PFSK-1 (cell line): ENCODE data around the gene ATN1.

ENCODE experiments used
- FOXP2 ChIP-seq: optimal IDR thresholded peaks from 2 replicates; pipeline ENCODE3; 2011; ENCODE audit warnings: borderline replicate concordance, control low read depth, inconsistent platforms; ENCODE audit not compliant: insufficient read depth; ENCODE audit errors: extremely low read length, extremely low read depth
- POLR2AphosphoS5 ChIP-seq: IDR thresholded peaks from 2 replicates; pipeline ENCODE4 v1.6.1; 2012; ENCODE audit warnings: low read depth, mild to moderate bottlenecking, control low read depth, low read length, moderate library complexity
- SIN3A ChIP-seq: IDR thresholded peaks from 2 replicates; pipeline ENCODE4 v1.6.1; 2012; ENCODE audit warnings: mild to moderate bottlenecking, low read length, moderate library complexity, borderline replicate concordance; ENCODE audit not compliant: insufficient read depth
- TAF1 ChIP-seq: IDR thresholded peaks from 2 replicates; pipeline ENCODE4 v1.6.1; 2012; ENCODE audit warnings: low read length, control low read depth, borderline replicate concordance; ENCODE audit not compliant: insufficient read depth
- TF ChIP-seq, protein P1 (sequence below), 2 experiments: IDR thresholded peaks; 2 replicates each; pipeline versions ENCODE4 v1.6.1 to v1.8.0; 2011 to 2012; ENCODE audit warnings: low read depth in 2 of 2, low read length in 2 of 2, control low read depth in 1 of 2, inconsistent platforms in 1 of 2, mild to moderate bottlenecking in 1 of 2, moderate library complexity in 1 of 2; ENCODE audit not compliant: insufficient read depth in 1 of 2

Gene ATN1

GRCh38 chr12:6975297-6976032, 47.7 kb downstream of the ATN1 start:
- TF ChIP-seq TAF1 (no peak), POLR2AphosphoS5 (no peak), SIN3A (no peak), FOXP2 (no peak)
- TF ChIP-seq, protein P1, sequence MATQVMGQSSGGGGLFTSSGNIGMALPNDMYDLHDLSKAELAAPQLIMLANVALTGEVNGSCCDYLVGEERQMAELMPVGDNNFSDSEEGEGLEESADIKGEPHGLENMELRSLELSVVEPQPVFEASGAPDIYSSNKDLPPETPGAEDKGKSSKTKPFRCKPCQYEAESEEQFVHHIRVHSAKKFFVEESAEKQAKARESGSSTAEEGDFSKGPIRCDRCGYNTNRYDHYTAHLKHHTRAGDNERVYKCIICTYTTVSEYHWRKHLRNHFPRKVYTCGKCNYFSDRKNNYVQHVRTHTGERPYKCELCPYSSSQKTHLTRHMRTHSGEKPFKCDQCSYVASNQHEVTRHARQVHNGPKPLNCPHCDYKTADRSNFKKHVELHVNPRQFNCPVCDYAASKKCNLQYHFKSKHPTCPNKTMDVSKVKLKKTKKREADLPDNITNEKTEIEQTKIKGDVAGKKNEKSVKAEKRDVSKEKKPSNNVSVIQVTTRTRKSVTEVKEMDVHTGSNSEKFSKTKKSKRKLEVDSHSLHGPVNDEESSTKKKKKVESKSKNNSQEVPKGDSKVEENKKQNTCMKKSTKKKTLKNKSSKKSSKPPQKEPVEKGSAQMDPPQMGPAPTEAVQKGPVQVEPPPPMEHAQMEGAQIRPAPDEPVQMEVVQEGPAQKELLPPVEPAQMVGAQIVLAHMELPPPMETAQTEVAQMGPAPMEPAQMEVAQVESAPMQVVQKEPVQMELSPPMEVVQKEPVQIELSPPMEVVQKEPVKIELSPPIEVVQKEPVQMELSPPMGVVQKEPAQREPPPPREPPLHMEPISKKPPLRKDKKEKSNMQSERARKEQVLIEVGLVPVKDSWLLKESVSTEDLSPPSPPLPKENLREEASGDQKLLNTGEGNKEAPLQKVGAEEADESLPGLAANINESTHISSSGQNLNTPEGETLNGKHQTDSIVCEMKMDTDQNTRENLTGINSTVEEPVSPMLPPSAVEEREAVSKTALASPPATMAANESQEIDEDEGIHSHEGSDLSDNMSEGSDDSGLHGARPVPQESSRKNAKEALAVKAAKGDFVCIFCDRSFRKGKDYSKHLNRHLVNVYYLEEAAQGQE (IDR thresholded peaks at IDR 0.05; ENCODE audit: insufficient read depth in 1 of 2, low read depth in 2 of 2, low read length in 2 of 2) = no peak

- TF ChIP-seq FOXP2 (no peak), SIN3A (no peak), TAF1 (no peak), POLR2AphosphoS5 (no peak)
- TF ChIP-seq, protein P1 (IDR thresholded peaks at IDR 0.05; ENCODE audit: insufficient read depth in 1 of 2, low read depth in 2 of 2, low read length in 2 of 2) = no peak
Observed at GRCh38 chr12:6977653-6978052, 49.9 kb downstream of the ATN1 start.

- TF ChIP-seq POLR2AphosphoS5 = 0 out of 2 replicates have a peak, but pooled peaks have one; percentile 15
- no peak for TF ChIP-seq FOXP2
Observed at GRCh38 chr12:6978188-6978587, 50.4 kb downstream of the ATN1 start.

DNA sequence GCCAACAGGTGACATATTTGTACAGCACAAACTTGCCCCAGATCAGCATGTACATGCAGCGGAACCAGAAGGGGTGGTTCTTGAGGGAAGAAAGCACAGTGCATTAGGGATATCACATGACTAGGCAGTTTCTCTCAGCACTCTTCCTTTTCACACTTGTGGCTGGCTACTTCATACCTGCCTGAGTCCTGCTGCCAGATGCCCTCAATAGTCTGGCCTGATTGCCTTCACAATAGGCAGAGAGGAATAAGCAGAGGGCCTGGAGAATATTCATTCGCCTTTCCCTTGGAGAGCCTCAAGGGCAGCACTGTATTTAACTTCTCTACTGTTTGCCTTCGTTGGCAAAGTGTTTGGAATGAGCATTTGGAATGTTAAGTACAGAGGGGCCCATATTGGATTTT, 50.9 kb downstream of the ATN1 start:
- TF ChIP-seq FOXP2 (no peak), SIN3A (no peak), POLR2AphosphoS5 (no peak), TAF1 (no peak)
- TF ChIP-seq, protein P1 (IDR thresholded peaks at IDR 0.05; ENCODE audit: insufficient read depth in 1 of 2, low read depth in 2 of 2, low read length in 2 of 2) = no peak

- TF ChIP-seq SIN3A (no peak), POLR2AphosphoS5 (no peak), TAF1 (no peak), FOXP2 (no peak)
- TF ChIP-seq, protein P1 (IDR thresholded peaks at IDR 0.05; ENCODE audit: insufficient read depth in 1 of 2, low read depth in 2 of 2, low read length in 2 of 2) = no peak
Observed at GRCh38 chr12:6979021-6979420, 51.3 kb downstream of the ATN1 start.
